ENCODE results near the gene OPCML.

The OPCML gene

DNA sequence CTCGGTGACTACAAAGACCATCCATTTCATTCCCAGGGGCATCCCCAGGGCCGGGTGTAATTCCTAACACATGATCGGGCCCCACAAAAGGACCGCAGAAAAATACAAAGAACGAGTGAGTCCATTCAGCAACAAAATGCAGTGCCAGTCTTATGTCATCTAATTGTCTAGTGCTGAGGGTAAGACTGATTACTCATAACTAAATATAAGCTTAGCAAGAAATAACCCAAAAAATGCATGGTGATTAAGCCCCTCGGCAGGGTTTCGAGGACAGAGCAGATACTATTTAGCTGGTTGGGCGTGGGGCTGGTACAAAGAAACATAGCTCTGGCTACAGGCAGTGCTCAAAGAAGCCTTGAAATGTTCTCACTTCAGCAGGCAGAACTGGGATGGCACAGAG lies 1078.9 kb downstream of the OPCML start:
- TF ChIP-seq, protein P1, sequence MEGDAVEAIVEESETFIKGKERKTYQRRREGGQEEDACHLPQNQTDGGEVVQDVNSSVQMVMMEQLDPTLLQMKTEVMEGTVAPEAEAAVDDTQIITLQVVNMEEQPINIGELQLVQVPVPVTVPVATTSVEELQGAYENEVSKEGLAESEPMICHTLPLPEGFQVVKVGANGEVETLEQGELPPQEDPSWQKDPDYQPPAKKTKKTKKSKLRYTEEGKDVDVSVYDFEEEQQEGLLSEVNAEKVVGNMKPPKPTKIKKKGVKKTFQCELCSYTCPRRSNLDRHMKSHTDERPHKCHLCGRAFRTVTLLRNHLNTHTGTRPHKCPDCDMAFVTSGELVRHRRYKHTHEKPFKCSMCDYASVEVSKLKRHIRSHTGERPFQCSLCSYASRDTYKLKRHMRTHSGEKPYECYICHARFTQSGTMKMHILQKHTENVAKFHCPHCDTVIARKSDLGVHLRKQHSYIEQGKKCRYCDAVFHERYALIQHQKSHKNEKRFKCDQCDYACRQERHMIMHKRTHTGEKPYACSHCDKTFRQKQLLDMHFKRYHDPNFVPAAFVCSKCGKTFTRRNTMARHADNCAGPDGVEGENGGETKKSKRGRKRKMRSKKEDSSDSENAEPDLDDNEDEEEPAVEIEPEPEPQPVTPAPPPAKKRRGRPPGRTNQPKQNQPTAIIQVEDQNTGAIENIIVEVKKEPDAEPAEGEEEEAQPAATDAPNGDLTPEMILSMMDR (conservative IDR thresholded peaks at IDR 0.05; ENCODE audit: low read length) = no peak
- no peak overlapping the region for H3K4me3 ChIP-seq (ENCODE audit: low read length)
- DNase-seq (ENCODE audit: low read depth) = peak; percentile 24

DNA sequence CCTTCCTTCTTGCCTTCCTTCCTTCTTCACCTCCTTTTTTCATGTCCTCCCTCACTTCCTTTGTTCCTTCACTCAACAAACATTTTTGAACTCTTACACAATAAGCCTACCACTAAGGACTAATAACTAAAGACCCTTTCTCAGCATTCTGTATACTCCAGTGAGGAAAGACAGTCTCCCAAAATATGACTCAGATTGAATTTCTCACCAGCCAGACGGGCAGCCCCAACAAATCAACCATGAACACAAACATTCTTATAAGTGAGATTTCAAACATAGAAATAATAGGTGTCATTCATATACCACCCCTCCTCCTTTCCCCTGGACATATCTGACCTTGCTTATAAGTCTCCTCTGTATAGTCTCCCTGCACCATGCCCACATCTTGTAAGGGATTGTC lies 1079.7 kb downstream of the OPCML start:
- no peak overlapping the region for H3K4me3 ChIP-seq (ENCODE audit: low read length)
- DNase-seq (ENCODE audit: low read depth) = no peak
- TF ChIP-seq, protein P1 (conservative IDR thresholded peaks at IDR 0.05; ENCODE audit: low read length) = no peak

DNA sequence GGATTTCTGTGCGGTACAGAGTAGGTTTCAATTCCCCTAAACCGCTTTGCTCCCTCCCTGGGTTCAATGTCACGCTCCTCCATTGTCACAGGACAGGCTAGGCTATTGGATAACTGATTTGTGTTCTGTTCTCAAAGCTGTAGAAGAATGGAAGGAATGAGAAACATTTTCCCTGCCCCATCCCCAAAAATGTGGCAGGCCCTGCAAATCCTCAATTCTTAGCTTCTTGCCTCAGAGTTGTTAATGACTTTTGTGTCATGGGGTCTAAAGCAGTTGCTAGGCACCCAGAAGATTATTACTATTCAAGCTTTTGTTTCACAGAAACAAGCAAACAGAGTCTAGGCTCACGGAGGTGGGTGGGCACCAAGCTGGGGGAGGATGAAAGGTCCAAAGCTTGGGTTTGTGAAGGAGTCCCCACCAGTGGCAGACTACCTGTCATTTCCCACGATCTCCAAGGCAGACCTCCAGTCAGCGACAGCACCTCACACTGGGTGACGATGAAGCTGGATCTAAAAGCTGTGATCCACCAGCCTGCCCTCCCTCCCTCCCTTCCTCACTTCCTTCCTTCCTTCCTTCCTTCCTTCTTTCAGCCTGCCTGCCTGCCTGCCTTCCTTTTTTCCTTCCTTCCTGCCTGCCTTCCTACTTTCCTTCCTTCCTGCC lies 1080.2 kb downstream of the OPCML start:
- H3K4me3 ChIP-seq (ENCODE audit: low read length) = no peak overlapping the region
- TF ChIP-seq, protein P1 (conservative IDR thresholded peaks at IDR 0.05; ENCODE audit: low read length) = no peak
- DNase-seq (ENCODE audit: low read depth) = peak; percentile 27

DNA sequence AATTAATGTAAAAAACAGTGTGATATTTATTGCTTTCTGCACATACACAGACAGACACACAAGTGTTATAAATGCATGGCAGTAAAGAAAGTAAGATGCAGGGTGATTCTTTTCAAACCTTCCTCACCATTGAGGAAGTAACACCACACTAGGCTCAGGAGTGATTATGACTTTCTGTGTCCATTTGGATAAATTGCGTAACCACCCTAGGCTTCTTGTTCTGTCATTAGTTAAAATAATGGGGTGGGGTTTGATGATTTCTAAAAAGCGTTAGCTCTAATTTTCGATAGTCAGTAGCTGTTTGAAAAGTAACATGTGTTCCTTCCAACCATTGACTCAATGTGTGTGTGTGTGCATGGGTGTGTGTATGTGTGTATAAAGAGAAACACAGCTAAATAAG lies 1081.7 kb downstream of the OPCML start:
- TF ChIP-seq, protein P1 (conservative IDR thresholded peaks at IDR 0.05; ENCODE audit: low read length) = no peak
- DNase-seq (ENCODE audit: low read depth) = no peak
- H3K4me3 ChIP-seq (ENCODE audit: low read length) = no peak overlapping the region

DNA sequence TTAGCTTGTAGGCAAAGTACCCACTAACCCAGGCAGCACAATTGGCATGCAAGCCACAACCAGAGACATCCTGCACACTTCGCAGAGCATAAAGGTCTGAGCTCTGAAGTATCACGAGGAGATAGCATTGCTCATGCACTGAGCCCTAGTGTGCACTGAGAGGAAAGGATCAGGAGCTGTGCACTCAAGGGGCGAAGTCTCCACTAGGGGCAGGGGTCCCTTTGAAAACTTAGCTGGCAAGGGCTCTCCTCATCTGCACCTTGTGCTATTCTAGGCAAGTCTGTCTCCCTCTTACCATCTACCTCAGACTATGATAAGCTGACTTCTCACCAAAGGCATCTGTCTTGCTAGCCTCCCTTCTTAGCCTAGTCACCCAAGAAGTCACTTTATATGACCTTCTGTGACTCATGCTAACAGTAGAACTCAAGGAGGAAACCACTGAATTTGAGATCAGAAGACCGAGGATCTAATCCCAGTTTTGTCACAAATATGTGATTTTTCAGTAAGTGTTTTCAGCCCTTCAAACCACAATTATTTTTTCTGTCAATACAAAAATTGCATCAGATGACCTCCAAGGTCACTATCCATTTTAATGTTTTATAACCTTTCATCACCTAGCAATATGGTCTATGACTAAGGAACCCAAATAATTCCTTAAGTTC lies 1083.8 kb downstream of the OPCML start:
- H3K4me3 ChIP-seq (ENCODE audit: low read length) = no peak overlapping the region
- TF ChIP-seq, protein P1 (conservative IDR thresholded peaks at IDR 0.05; ENCODE audit: low read length) = no peak; the same call in 1 of the 2 replicates
- peak; percentile 86 for DNase-seq (ENCODE audit: low read depth)

DNA sequence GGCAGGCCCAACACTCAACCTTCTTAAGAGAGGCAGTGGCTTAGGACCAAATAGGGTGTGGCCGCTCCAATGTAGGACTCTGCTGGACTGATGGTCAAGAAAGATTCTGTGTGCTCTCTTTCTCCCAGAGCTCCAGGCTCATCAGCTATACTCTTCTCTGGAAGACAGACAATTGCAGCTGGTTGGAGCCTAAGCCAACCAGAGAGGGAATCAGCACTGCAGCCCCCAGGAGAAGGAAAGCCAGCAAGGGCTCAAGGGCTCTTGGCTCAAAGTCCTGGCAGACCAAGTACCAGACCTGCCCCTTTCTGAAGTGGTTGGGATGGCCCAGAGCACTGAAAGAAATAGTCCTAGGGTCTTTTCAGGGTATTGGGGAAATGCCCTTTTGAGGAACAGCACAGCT lies 1084.5 kb downstream of the OPCML start:
- DNase-seq (ENCODE audit: low read depth) = no peak
- H3K4me3 ChIP-seq (ENCODE audit: low read length) = no peak overlapping the region
- TF ChIP-seq, protein P1 (conservative IDR thresholded peaks at IDR 0.05; ENCODE audit: low read length) = no peak

DNA sequence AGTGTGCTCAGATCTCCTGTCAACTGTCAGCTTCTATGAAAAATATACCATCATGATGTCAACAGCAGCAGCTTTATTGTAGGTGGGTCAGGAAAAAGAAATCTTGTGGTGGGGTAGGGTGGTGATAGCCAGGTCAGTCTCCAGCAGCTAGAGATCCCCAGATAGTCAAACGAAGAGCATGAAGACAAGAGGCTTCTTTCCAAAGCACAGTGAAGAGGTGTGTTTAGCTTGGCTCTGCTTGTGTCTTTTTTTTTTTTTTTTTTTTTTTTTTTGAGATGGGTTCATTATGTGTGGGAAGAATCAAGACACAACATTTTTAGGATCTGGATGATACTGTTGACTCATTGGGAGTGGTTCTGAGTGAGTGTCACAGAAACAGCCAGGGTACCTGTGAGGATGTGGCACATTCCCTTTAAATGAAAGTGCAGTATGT lies 1086.4 kb downstream of the OPCML start:
- DNase-seq (ENCODE audit: low read depth) = peak; percentile 32
- no peak overlapping the region for H3K4me3 ChIP-seq (ENCODE audit: low read length)
- TF ChIP-seq, protein P1 (conservative IDR thresholded peaks at IDR 0.05; ENCODE audit: low read length) = no peak

Measured in AG10803 (cell line).